CD4-positive, alpha-beta memory T cell (primary cell): ENCODE data around the gene MAP4. TPM values are rescaled to one million over a fixed set of nuclear protein-coding genes. Genes with fewer than 3 reads are reported as not detected.

ENCODE experiments used
- CTCF ChIA-PET: fragments of 350-600 bp; sonication (Branson Sonifier 250); formaldehyde crosslinking; loops from one replicate; lab custom pipeline; 2021; ENCODE audit warnings: inconsistent platforms; ENCODE audit not compliant: partially characterized antibody; lab: Charles Lee
- POLR2A ChIA-PET: fragments of 350-600 bp; sonication (Branson Sonifier 250); formaldehyde crosslinking; loops from one replicate; lab custom pipeline; 2021; ENCODE audit not compliant: partially characterized antibody; lab: Charles Lee
- DNase-seq, 5 donors: peaks; one replicate each; pipeline versions ENCODE4 v3.0.0 to v3.0.0-alpha.2; 2020 to 2022; ENCODE audit warnings: mixed read lengths in 1 of 5
- H3K27ac ChIP-seq: one replicate; pipeline ENCODE4 v1.7.0; 2013; ENCODE audit warnings: low read depth, low read length
- H3K27me3 ChIP-seq: 2 replicates; pipeline ENCODE4 v1.7.0; 2013; ENCODE audit warnings: mild to moderate bottlenecking, low read length, moderate library complexity; ENCODE audit not compliant: insufficient read depth
- H3K36me3 ChIP-seq: 2 replicates; pipeline ENCODE4 v1.7.0; 2013; ENCODE audit warnings: mild to moderate bottlenecking, low read length, moderate library complexity; ENCODE audit not compliant: insufficient read depth
- H3K4me1 ChIP-seq: 2 replicates; pipeline ENCODE4 v1.7.0; 2013; ENCODE audit warnings: mild to moderate bottlenecking, low read length, moderate library complexity; ENCODE audit not compliant: insufficient read depth
- H3K4me3 ChIP-seq, 2 donors: one replicate each; pipeline ENCODE4 v1.7.0; 2013; ENCODE audit warnings: low read length in 2 of 2, mild to moderate bottlenecking in 1 of 2
- H3K9me3 ChIP-seq, 2 donors: one replicate each; pipeline ENCODE4 v1.7.0; 2013; ENCODE audit warnings: low read length in 2 of 2, control low read depth in 1 of 2; ENCODE audit not compliant: control insufficient read depth in 1 of 2
- H3K27ac Mint-ChIP-seq, 7 donors: one replicate each; pipeline ENCODE4 v1.8.0; 2020 to 2021; ENCODE audit warnings: mixed read lengths in 7 of 7, mild to moderate bottlenecking in 6 of 7, inconsistent platforms in 3 of 7, moderate library complexity in 3 of 7
- H3K27me3 Mint-ChIP-seq, 2 donors: one replicate each; pipeline ENCODE4 v1.8.0; 2020 to 2021; ENCODE audit warnings: mixed read lengths in 2 of 2
- H3K36me3 Mint-ChIP-seq, 2 donors: one replicate each; pipeline ENCODE4 v1.8.0; 2020 to 2021; ENCODE audit warnings: mixed read lengths in 2 of 2, inconsistent platforms in 1 of 2, mild to moderate bottlenecking in 1 of 2
- H3K4me1 Mint-ChIP-seq, 4 donors: one replicate each; pipeline ENCODE4 v1.8.0; 2020 to 2021; ENCODE audit warnings: mixed read lengths in 4 of 4, mild to moderate bottlenecking in 1 of 4
- H3K4me3 Mint-ChIP-seq, 8 donors: one replicate each; pipeline ENCODE4 v1.8.0; 2020 to 2021; ENCODE audit warnings: mixed read lengths in 8 of 8, mild to moderate bottlenecking in 7 of 8, moderate library complexity in 6 of 8, inconsistent platforms in 3 of 8
- H3K9me3 Mint-ChIP-seq, 8 donors: one replicate each; pipeline ENCODE4 v1.8.0; 2020 to 2021; ENCODE audit warnings: mixed read lengths in 8 of 8, mild to moderate bottlenecking in 5 of 8, inconsistent platforms in 3 of 8, moderate library complexity in 1 of 8
- intact Hi-C: fragments of 100-400 bp; cut with micrococcal nuclease; formaldehyde crosslinking; loops from one replicate; pipeline ENCODE4 v1.15.1; 2023
- polyA plus RNA-seq, 2 donors: library from polyadenylated mRNA; unstranded; fragments of 300-500 nt; fragmentation: Illumina TruSeq; gene quantifications; one replicate each; pipeline ENCODE4 v1.2.3, GENCODE V29; 2021
- total RNA-seq, 2 experiments: library from RNA; stranded (reverse); gene quantifications; one replicate each; pipeline ENCODE4 v1.2.3, GENCODE V29; 2021

Gene MAP4
- total and polyA plus RNA-seq, 4 experiments from 2014 or later, result 4.4 to 72.6 (median 67.8) TPM

GRCh38 chr3:47856669-47857068 lies 159.5 kb downstream of the MAP4 start:
- Histone ChIP-seq H3K27me3 (no peaks in the 10 kb centered on the region), H3K4me3 (no peak overlapping the region), H3K9me3 (no peaks in the 10 kb centered on the region), H3K36me3 (peaks cover 39% of the 10 kb centered on the region), H3K4me1 (no peaks in the 10 kb centered on the region), H3K27ac (no peak overlapping the region)
- CTCF ChIA-PET, result no interaction called here
- no peak overlapping the region for H3K27ac Mint-ChIP-seq
- no peaks in the 10 kb centered on the region for H3K27me3 Mint-ChIP-seq
- POLR2A ChIA-PET, result no interaction called here
- no peaks in the 10 kb centered on the region for H3K9me3 Mint-ChIP-seq
- no peak overlapping the region for H3K4me3 Mint-ChIP-seq
- H3K36me3 Mint-ChIP-seq, result peaks cover 8 to 45% of the 10 kb centered on the region in 2 donors
- intact Hi-C loops, result no loop called here
- H3K4me1 Mint-ChIP-seq, result no peaks in the 10 kb centered on the region
- no peak for DNase-seq

DNA sequence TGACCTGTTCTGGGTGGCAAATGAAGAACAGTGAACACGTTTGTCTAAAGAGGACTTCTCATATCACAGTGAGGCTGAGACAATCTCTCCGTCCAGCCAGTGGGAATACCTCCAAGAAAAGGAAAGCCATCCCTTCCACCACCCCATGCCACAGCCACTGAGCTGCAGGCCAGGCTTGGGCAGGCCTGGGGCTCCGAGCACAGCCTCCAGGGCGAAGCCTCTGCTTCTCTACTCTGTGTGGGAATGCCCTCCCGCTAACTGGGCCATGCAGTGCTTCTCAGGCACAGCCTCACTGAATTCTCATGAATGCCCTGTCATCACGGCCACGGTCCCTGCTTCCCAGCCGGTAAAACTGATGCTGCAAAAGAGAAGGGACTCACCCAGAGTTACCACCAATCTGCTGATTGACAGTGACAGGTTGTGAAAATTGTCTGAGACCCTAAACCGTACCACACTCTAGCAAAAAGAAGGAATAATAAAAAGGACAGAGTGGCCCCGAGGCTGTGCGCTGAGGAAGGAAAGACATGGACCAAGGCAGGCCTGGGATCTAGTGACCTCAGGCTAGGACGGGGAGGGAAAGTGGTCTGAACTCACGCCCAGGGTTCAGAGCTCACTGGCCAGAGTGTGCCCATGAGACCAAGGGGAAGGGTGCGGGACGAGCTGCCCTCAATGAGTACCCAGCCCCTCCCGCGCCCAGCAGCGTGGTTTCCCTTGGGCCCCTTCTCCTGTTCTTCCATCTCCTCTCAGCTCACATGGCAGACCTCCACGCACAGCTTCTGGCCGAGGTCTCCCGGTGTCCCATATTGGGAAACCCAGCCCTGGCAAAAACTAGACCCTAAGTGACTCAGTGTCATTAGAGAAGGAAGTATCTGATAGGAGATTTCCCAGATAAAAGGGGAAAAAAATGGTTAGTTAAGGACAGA lies 160.5 kb downstream of the MAP4 start:
- Histone ChIP-seq H3K27ac (no peak overlapping the region), H3K4me1 (no peaks in the 10 kb centered on the region), H3K27me3 (no peaks in the 10 kb centered on the region), H3K36me3 (peaks cover 43% of the 10 kb centered on the region), H3K4me3 (no peak overlapping the region), H3K9me3 (no peaks in the 10 kb centered on the region)
- POLR2A ChIA-PET, result no interaction called here
- DNase-seq, result no peak
- Mint-ChIP-seq H3K9me3 (no peaks in the 10 kb centered on the region), H3K36me3 (peaks cover 8 to 52% of the 10 kb centered on the region in 2 donors), H3K4me1 (no peaks in the 10 kb centered on the region), H3K4me3 (no peak overlapping the region), H3K27ac (peak overlapping the region in 4 of 7 donors; percentile 22 to 84 (median 58)), H3K27me3 (no peaks in the 10 kb centered on the region)
- CTCF ChIA-PET, result no interaction called here
- intact Hi-C loops, result no loop called here

DNA sequence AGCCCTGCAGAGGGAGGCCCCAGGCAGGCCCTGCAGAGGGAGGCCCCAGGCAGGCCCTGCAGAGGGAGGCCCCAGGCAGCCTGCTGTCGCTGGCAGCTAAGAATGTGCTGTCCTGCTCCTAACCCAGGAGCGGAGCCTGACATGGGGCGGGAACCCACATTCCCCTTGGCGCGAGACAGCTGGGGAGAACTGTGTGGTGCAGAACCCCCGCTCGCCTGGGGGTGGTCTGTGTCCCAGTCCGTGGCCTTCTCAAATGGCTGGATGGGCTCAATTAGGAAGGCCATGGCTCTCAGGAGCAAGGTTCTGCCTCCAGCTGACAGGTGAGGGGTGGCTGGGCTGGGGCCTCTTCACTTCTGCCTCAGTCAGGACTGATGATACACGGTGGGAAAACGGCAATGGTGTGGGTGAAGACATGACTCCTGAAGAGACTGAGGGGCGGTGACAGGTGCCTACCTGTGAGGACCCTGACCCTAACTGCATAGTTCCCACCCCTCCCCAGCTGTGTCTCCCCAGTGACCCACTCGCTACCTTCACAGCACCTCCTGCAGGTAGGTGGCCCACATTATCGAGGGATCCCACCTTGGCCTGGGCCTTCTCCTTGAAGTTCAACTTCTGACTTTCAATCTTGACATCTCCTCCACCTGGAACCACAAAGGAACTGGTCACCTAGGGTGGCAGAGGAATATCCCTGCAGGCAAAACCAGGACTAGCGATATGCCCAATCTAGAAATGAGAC lies 161.3 kb downstream of the MAP4 start:
- H3K36me3 ChIP-seq, result peaks cover 43% of the 10 kb centered on the region

GRCh38 chr3:47854267-47854666 lies 161.9 kb downstream of the MAP4 start:
- no peaks in the 10 kb centered on the region for H3K27me3 Mint-ChIP-seq
- peak overlapping the region in 3 of 7 donors; percentile 2 to 42 (median 30) for H3K27ac Mint-ChIP-seq
- no peak for DNase-seq
- peaks cover 16 to 54% of the 10 kb centered on the region in 2 donors for H3K36me3 Mint-ChIP-seq
- H3K9me3 Mint-ChIP-seq, result no peaks in the 10 kb centered on the region
- H3K27ac ChIP-seq, result no peak overlapping the region
- POLR2A ChIA-PET, result no interaction called here
- peak overlapping the region in 1 of 8 donors; percentile 20 for H3K4me3 Mint-ChIP-seq
- intact Hi-C loops, result no loop called here
- H3K9me3 ChIP-seq, result no peaks in the 10 kb centered on the region
- peaks cover 45% of the 10 kb centered on the region for H3K36me3 ChIP-seq
- H3K4me1 Mint-ChIP-seq, result no peaks in the 10 kb centered on the region
- CTCF ChIA-PET, result no interaction called here
- H3K4me1 ChIP-seq, result no peaks in the 10 kb centered on the region
- H3K27me3 ChIP-seq, result no peaks in the 10 kb centered on the region
- H3K4me3 ChIP-seq, result no peak overlapping the region

More for the DNA sequence above, 161.3 kb downstream of the MAP4 start:
- Mint-ChIP-seq H3K9me3 (no peaks in the 10 kb centered on the region), H3K27ac (peak overlapping the region in 1 of 7 donors; percentile 20), H3K36me3 (peaks cover 13 to 56% of the 10 kb centered on the region in 2 donors), H3K4me1 (no peaks in the 10 kb centered on the region), H3K27me3 (no peaks in the 10 kb centered on the region), H3K4me3 (no peak overlapping the region)
- no peaks in the 10 kb centered on the region for H3K4me1 ChIP-seq
- no peak for DNase-seq
- no peaks in the 10 kb centered on the region for H3K27me3 ChIP-seq
- CTCF ChIA-PET, result no interaction called here
- H3K27ac ChIP-seq, result no peak overlapping the region
- POLR2A ChIA-PET, result no interaction called here
- no peak overlapping the region for H3K4me3 ChIP-seq
- intact Hi-C loops, result no loop called here
- no peaks in the 10 kb centered on the region for H3K9me3 ChIP-seq

GRCh38 chr3:47852604-47853602 lies 163.3 kb downstream of the MAP4 start:
- Mint-ChIP-seq H3K27ac (peak overlapping the region in 3 of 7 donors; percentile 31 to 68 (median 56)), H3K27me3 (no peaks in the 10 kb centered on the region), H3K36me3 (peaks cover 12 to 60% of the 10 kb centered on the region in 2 donors), H3K4me3 (no peak overlapping the region), H3K9me3 (no peaks in the 10 kb centered on the region), H3K4me1 (no peaks in the 10 kb centered on the region)
- intact Hi-C loops, result no loop called here
- Histone ChIP-seq H3K27ac (no peak overlapping the region), H3K36me3 (peaks cover 57% of the 10 kb centered on the region), H3K9me3 (no peaks in the 10 kb centered on the region), H3K4me1 (no peaks in the 10 kb centered on the region), H3K27me3 (no peaks in the 10 kb centered on the region), H3K4me3 (no peak overlapping the region)
- no peak for DNase-seq
- ChIA-PET POLR2A (no interaction called here), CTCF (no interaction called here)

DNA sequence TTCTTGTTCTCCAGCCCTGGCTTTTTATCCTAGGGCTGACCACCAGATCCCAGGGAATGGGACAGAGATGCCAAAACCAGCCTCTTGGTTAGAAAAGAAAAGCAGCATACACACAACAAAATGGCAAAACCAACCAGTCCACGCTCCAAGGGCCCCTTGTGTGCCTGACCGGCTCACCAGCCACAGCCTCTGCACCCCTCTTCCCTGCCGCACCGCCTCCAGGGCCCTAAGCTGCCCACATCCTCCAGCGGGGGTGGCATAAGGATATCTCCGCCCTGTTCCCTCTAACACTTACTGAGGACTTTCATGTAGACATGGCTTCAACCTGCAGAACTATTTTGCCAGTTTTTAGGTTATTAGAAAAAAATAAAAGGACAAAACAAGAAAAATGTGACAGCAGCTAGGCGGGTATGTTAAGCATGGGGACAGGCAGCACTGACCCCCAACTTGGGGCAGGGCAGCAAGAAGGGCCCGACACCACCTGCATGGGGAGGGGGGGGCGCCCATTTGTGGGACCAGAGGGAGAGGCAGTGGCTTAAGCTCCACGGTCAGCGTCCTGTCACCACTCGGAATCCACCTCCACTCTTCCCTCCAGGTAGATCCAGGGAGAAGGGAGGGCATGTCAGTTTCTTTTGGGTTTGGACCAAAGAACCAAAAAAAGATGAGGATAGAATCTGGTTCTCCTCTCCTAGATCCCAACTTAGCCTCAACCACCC lies 164.2 kb downstream of the MAP4 start:
- Mint-ChIP-seq H3K36me3 (peaks cover 15 to 61% of the 10 kb centered on the region in 2 donors), H3K4me3 (no peak overlapping the region), H3K27me3 (no peaks in the 10 kb centered on the region), H3K9me3 (no peaks in the 10 kb centered on the region), H3K27ac (peak overlapping the region in 3 of 7 donors; percentile 13 to 56 (median 23)), H3K4me1 (no peaks in the 10 kb centered on the region)
- ChIA-PET POLR2A (no interaction called here), CTCF (no interaction called here)
- Histone ChIP-seq H3K27ac (no peak overlapping the region), H3K4me1 (no peaks in the 10 kb centered on the region), H3K27me3 (no peaks in the 10 kb centered on the region), H3K4me3 (no peak overlapping the region), H3K9me3 (no peaks in the 10 kb centered on the region), H3K36me3 (peaks cover 62% of the 10 kb centered on the region)
- intact Hi-C loops, result no loop called here
- DNase-seq, result no peak
